Hepatocyte (in vitro differentiated cells): Measurements from ENCODE around the gene AMPD1. TPM values are rescaled to one million over a fixed set of nuclear protein-coding genes. Genes with fewer than 3 reads are reported as not detected.
A peak's percentile ranks its signal among the peaks of the same experiment; 100 is the strongest.

Experiments
- DNase-seq: peaks from one replicate; pipeline ENCODE4 v3.0.0-alpha.2; 2016; ENCODE audit warnings: low spot score
- H2AFZ ChIP-seq: fragments of 200-600 bp; sonication (generic); 2 replicates; pipeline ENCODE4 v1.6.0; 2016; ENCODE audit warnings: antibody characterized with exemption, mild to moderate bottlenecking
- H3K27ac ChIP-seq: fragments of 200-600 bp; sonication (generic); 2 replicates; pipeline ENCODE4 v1.5.1; 2016; ENCODE audit warnings: mild to moderate bottlenecking
- H3K27me3 ChIP-seq: fragments of 200-600 bp; sonication (generic); 2 replicates; pipeline ENCODE4 v1.6.1; 2016
- H3K36me3 ChIP-seq: fragments of 200-600 bp; sonication (generic); replicated peaks from 2 replicates; pipeline ENCODE4 v1.5.1; 2016; ENCODE audit warnings: low read depth; ENCODE audit not compliant: insufficient read depth
- H3K4me1 ChIP-seq: fragments of 200-600 bp; sonication (generic); 2 replicates; pipeline ENCODE4 v1.5.1; 2016; ENCODE audit warnings: mild to moderate bottlenecking, moderate library complexity; ENCODE audit not compliant: insufficient read depth
- H3K4me2 ChIP-seq: fragments of 200-600 bp; sonication (generic); 2 replicates; pipeline ENCODE4 v1.6.0; 2016
- H3K4me3 ChIP-seq: fragments of 200-600 bp; sonication (generic); 2 replicates; pipeline ENCODE4 v1.5.1; 2016; ENCODE audit warnings: mild to moderate bottlenecking
- H3K79me2 ChIP-seq: fragments of 200-600 bp; sonication (generic); 2 replicates; pipeline ENCODE4 v1.6.0; 2017; ENCODE audit warnings: mild to moderate bottlenecking
- H3K9me2 ChIP-seq: fragments of 200-600 bp; sonication (generic); replicated peaks from 2 replicates; pipeline ENCODE4 v1.6.0; 2017; ENCODE audit warnings: mild to moderate bottlenecking; ENCODE audit not compliant: insufficient read depth
- H3K9me3 ChIP-seq: fragments of 200-600 bp; sonication (generic); 2 replicates; pipeline ENCODE4 v1.5.1; 2016; ENCODE audit warnings: low read depth, mild to moderate bottlenecking
- H4K20me1 ChIP-seq: fragments of 200-600 bp; sonication (generic); 2 replicates; pipeline ENCODE4 v1.6.0; 2016; ENCODE audit warnings: mild to moderate bottlenecking; ENCODE audit not compliant: insufficient read depth, poor library complexity, severe bottlenecking
- EZH2 ChIP-seq: fragments of 200-600 bp; sonication (generic); IDR thresholded peaks from 2 replicates; pipeline ENCODE4 v1.6.1; 2016; ENCODE audit warnings: antibody characterized with exemption, mild to moderate bottlenecking, borderline replicate concordance
- EZH2phosphoT487 ChIP-seq: fragments of 200-600 bp; sonication (generic); IDR thresholded peaks from one replicate; pipeline ENCODE4 v1.6.1; 2018; ENCODE audit warnings: antibody characterized with exemption, mild to moderate bottlenecking, low read depth, moderate library complexity; ENCODE audit not compliant: unreplicated experiment, severe bottlenecking
- WGBS: methylation state at CpG from one replicate; pipeline ENCODE4 v1.1.6; 2016; ENCODE audit warnings: low lambda C conversion rate; ENCODE audit errors: missing lambda C conversion rate; 5-methylcytosine and 5-hydroxymethylcytosine counted together
- polyA plus RNA-seq: library from polyadenylated mRNA; unstranded; fragments of >200 nt; fragmentation: Nextera tagmentation; extraction: Ambion mirVana; gene quantifications from 2 replicates; pipeline ENCODE4 v1.2.1, GENCODE V29; 2016
- total RNA-seq: library from RNA; depleted of rRNA; stranded (reverse); fragments of >200 nt; gene quantifications from 2 replicates; pipeline ENCODE4 v1.2.3, GENCODE V29; 2014
- TF ChIP-seq, protein P1 (sequence below): fragments of 200-600 bp; sonication (generic); IDR thresholded peaks from 2 replicates; pipeline ENCODE4 v1.5.1; 2016; ENCODE audit warnings: antibody characterized with exemption, mild to moderate bottlenecking; ENCODE audit not compliant: poor library complexity

AMPD1 gene
- total and polyA plus RNA-seq, 2 experiments from 2014 or later: not detected

DNA sequence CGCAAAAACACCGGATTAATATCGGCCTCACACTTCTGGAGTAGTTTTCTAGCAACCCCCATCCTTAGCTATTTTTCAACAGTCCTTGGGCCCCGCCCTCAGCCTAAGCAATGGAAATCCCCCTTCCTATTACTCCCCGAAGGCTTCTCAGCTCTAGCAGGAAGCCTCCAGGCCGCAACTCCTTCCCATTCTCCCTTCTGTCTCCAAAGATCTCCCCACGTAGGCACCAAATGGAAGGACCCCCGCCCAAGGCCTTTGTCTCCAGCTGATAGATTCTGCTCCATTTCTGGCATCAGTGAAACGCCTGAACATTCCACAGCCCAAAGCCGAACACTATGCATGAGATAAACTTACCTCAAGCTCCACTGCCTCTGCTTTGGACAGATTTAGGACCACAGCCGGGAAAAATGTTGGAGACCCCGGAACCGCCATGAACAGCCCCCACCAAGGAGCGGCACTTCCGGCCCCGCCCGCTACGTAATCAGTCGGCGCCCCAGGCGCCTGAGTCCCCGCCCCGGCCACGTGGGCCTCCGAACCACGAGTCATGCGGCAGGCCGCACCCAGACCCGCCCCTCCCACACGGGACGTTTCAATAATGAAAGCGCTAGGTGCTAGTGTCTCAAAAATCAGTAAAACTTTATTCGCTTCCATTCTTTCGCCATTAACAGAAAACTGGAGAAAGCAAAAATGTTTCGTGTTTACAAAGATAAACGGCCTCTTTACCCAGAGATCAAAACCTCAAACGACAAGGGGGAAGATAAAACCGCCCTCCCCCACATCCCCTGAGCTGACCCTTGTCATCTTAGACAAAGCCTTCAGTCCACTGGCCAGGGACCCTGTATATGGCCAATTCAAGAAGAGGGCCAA is 21.2 kb upstream of the AMPD1 start, which contains the start of gene NRAS:
Gene NRAS, minus strand, starts transcription at position 468 of the 867 bp plus-strand sequence. CDS start 611 bp downstream, outside the sequence.
- peak; percentile 97 for DNase-seq
- Histone ChIP-seq H3K4me1 (peaks cover 20% of the 10 kb centered on the region), H3K27me3 (no peaks in the 10 kb centered on the region), H3K4me2 (peak within 1 kb of the TSS; percentile 83), H4K20me1 (no peaks in the 10 kb centered on the region), H3K4me3 (peak within 1 kb of the TSS; percentile 71), H3K9me2 (no peaks in the 10 kb centered on the region), H3K9me3 (no peaks in the 10 kb centered on the region), H3K36me3 (no peaks in the 10 kb centered on the region), H3K79me2 (peaks cover 35% of the 10 kb centered on the region), H3K27ac (peak within 1 kb of the TSS; percentile 99), H2AFZ (peak within 1 kb of the TSS; percentile 57)
- under 1% methylated on average over 32 of the region's 38 CpGs for WGBS
- TF ChIP-seq EZH2phosphoT487 (no peak), EZH2 (no peak)
- TF ChIP-seq, protein P1, sequence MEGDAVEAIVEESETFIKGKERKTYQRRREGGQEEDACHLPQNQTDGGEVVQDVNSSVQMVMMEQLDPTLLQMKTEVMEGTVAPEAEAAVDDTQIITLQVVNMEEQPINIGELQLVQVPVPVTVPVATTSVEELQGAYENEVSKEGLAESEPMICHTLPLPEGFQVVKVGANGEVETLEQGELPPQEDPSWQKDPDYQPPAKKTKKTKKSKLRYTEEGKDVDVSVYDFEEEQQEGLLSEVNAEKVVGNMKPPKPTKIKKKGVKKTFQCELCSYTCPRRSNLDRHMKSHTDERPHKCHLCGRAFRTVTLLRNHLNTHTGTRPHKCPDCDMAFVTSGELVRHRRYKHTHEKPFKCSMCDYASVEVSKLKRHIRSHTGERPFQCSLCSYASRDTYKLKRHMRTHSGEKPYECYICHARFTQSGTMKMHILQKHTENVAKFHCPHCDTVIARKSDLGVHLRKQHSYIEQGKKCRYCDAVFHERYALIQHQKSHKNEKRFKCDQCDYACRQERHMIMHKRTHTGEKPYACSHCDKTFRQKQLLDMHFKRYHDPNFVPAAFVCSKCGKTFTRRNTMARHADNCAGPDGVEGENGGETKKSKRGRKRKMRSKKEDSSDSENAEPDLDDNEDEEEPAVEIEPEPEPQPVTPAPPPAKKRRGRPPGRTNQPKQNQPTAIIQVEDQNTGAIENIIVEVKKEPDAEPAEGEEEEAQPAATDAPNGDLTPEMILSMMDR: no peak

DNA sequence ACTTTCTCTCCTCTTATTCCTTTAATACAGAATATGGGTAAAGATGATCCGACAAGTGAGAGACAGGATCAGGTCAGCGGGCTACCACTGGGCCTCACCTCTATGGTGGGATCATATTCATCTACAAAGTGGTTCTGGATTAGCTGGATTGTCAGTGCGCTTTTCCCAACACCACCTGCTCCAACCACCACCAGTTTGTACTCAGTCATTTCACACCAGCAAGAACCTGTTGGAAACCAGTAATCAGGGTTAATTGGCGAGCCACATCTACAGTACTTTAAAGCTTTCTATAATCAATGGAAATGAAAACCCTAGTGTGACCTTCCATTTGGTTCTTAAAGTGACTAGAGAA is 20.6 kb upstream of the AMPD1 start:
- no peaks in the 10 kb centered on the region for H3K9me2 ChIP-seq
- peak overlapping the region; percentile 99 for H3K27ac ChIP-seq
- H3K27me3 ChIP-seq: no peaks in the 10 kb centered on the region
- H3K4me1 ChIP-seq: peaks cover 20% of the 10 kb centered on the region
- DNase-seq: peak; percentile 7
- no peaks in the 10 kb centered on the region for H3K36me3 ChIP-seq
- TF ChIP-seq EZH2: no peak
- no peak for TF ChIP-seq EZH2phosphoT487
- TF ChIP-seq, protein P1: no peak
- no peaks in the 10 kb centered on the region for H4K20me1 ChIP-seq
- peak overlapping the region; percentile 83 for H3K4me2 ChIP-seq
- H2AFZ ChIP-seq: peak overlapping the region; percentile 57
- H3K79me2 ChIP-seq: peaks cover 35% of the 10 kb centered on the region
- H3K9me3 ChIP-seq: no peaks in the 10 kb centered on the region
- H3K4me3 ChIP-seq: peak overlapping the region; percentile 71
- 47% methylated on average over 4 of the region's 4 CpGs for WGBS

DNA sequence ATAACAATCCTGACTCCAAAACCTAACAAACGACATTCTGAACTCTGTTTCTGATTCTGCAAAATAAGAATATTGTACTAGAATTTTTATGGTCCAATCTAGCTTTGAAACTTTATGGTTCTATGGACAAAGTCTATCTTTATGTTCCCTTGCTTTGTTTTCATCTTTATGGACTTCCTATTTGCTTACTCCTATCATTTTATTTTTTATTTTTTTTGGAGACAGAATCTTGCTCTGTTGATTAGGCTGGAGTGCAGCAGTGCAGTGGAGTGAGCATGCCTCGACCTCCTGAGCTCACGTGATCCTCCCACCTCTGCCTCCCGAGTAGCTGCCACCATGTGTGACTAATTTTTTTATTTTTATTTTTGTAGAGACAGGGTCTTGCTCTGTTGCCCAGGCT is 17.6 kb upstream of the AMPD1 start:
- H3K79me2 ChIP-seq: peaks cover 35% of the 10 kb centered on the region
- H4K20me1 ChIP-seq: no peaks in the 10 kb centered on the region
- peaks cover 12% of the 10 kb centered on the region for H3K4me1 ChIP-seq
- H3K36me3 ChIP-seq: no peaks in the 10 kb centered on the region
- H3K9me2 ChIP-seq: no peaks in the 10 kb centered on the region
- H3K9me3 ChIP-seq: no peaks in the 10 kb centered on the region
- DNase-seq: no peak
- no peak overlapping the region for H3K4me3 ChIP-seq
- TF ChIP-seq, protein P1: no peak
- TF ChIP-seq EZH2 (no peak), EZH2phosphoT487 (no peak)
- 74% methylated on average over 4 of the region's 4 CpGs for WGBS
- H3K27me3 ChIP-seq: no peaks in the 10 kb centered on the region
- H2AFZ ChIP-seq: no peak overlapping the region
- H3K27ac ChIP-seq: no peak overlapping the region
- peak overlapping the region; percentile 23 for H3K4me2 ChIP-seq
